Measurements from ENCODE around the gene LMBRD1. TPM values are rescaled to one million over a fixed set of nuclear protein-coding genes. Genes with fewer than 3 reads are reported as not detected.
A peak's percentile ranks its signal among the peaks of the same experiment; 100 is the strongest.

The LMBRD1 gene
- total RNA-seq, 1 donor from 2014 or later = 51.3 TPM

DNA sequence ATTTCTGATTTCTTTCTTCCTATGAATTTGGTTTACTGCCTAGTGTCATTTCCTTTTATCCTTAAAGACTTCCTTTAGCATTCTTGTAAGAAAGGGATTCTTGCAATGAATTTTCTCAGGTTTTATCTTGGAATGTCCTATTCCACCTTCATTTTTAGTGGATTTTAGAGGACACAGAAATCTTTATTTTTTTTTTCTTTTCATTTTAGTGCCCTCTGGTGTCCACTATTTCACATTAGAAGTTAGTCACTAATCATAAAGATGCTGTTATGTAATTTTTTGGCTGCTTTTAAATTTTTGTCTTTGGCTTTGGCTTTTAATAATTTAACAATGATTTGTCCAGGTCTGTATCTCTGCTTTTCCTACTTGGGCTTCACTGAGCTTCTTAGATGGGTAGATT, 28.1 kb downstream of the LMBRD1 start:
- intact Hi-C loops (cut with micrococcal nuclease) = loop anchor here (2.0 to 5.0 kb wide), 2 partner anchors 14 to 36 kb away; no protein-coding TSS in a partner anchor
- peaks cover 55% of the 10 kb centered on the region for H3K4me1 Mint-ChIP-seq
- TF ChIP-seq, protein P1, sequence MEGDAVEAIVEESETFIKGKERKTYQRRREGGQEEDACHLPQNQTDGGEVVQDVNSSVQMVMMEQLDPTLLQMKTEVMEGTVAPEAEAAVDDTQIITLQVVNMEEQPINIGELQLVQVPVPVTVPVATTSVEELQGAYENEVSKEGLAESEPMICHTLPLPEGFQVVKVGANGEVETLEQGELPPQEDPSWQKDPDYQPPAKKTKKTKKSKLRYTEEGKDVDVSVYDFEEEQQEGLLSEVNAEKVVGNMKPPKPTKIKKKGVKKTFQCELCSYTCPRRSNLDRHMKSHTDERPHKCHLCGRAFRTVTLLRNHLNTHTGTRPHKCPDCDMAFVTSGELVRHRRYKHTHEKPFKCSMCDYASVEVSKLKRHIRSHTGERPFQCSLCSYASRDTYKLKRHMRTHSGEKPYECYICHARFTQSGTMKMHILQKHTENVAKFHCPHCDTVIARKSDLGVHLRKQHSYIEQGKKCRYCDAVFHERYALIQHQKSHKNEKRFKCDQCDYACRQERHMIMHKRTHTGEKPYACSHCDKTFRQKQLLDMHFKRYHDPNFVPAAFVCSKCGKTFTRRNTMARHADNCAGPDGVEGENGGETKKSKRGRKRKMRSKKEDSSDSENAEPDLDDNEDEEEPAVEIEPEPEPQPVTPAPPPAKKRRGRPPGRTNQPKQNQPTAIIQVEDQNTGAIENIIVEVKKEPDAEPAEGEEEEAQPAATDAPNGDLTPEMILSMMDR (IDR thresholded peaks at IDR 0.05) = no peak
- H3K27me3 Mint-ChIP-seq = no peaks in the 10 kb centered on the region
- POLR2A ChIA-PET = no interaction called here
- no peak overlapping the region for H3K4me3 Mint-ChIP-seq
- ATAC-seq (ENCODE audit: low read depth) (no peak), DNase-seq (no peak)
- CTCF ChIA-PET = interaction anchor here (1.6 kb wide), 1 partner anchor 21 kb away, joined by 3 read pairs; no protein-coding TSS in a partner anchor
- no peak overlapping the region for H3K27ac Mint-ChIP-seq
- no peaks in the 10 kb centered on the region for H3K9me3 Mint-ChIP-seq
- H3K36me3 Mint-ChIP-seq (ENCODE audit: low read depth) = peaks cover 59% of the 10 kb centered on the region

DNA sequence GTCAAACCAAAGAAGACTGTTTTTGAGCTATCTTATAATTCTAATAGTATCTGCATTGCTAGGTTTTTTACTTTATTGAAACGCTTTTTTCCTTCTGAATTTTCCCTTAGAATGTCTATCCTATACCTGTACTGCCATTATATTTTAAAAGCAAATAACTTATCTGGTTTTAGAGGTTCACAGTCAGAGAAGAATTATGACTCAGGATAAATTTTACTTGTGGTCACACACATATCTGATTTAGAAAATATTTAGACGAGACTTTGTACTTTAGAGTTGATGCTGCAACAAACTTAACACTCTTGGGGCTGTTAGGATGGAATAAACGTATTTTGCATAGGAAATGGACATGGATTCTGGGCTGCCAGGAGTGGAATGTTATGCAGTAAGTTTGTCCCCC, 33.0 kb downstream of the LMBRD1 start:
- Mint-ChIP-seq H3K27me3 (no peaks in the 10 kb centered on the region), H3K27ac (no peak overlapping the region), H3K9me3 (no peaks in the 10 kb centered on the region), H3K4me3 (no peak overlapping the region), H3K4me1 (peaks cover 53% of the 10 kb centered on the region), H3K36me3 (ENCODE audit: low read depth) (peaks cover 53% of the 10 kb centered on the region)
- intact Hi-C loops (cut with micrococcal nuclease) = no loop called here
- CTCF ChIA-PET = interaction anchor here (1.2 kb wide), 1 partner anchor 27 kb away, joined by 3 read pairs; no protein-coding TSS in a partner anchor
- POLR2A ChIA-PET = no interaction called here
- TF ChIP-seq, protein P1 (IDR thresholded peaks at IDR 0.05) = no peak
- no peak for ATAC-seq (ENCODE audit: low read depth)
- no peak for DNase-seq

DNA sequence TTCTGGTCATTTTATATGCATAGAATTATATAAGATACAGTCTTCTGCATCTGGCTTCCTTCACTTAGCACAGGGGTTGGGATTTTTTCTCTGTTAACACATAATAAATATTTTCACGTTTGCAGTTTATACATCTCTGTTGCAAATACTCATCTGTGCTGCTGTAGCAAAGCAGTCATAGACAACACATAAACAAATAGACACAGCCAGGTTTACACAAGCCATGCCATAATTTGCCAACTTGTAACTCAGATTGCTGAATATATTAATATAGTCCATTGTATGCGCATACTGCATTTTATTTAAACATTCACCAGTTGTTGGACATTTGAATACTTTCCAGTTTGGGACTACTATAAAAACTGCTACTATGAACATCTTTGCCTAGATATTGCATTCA, 35.0 kb downstream of the LMBRD1 start:
- H3K36me3 Mint-ChIP-seq (ENCODE audit: low read depth) = peaks cover 56% of the 10 kb centered on the region
- POLR2A ChIA-PET = no interaction called here
- H3K9me3 Mint-ChIP-seq = no peaks in the 10 kb centered on the region
- ATAC-seq (ENCODE audit: low read depth) (no peak), DNase-seq (no peak)
- CTCF ChIA-PET = no interaction called here
- H3K4me3 Mint-ChIP-seq = no peak overlapping the region
- peaks cover 61% of the 10 kb centered on the region for H3K4me1 Mint-ChIP-seq
- TF ChIP-seq, protein P1 (IDR thresholded peaks at IDR 0.05) = no peak
- H3K27me3 Mint-ChIP-seq = no peaks in the 10 kb centered on the region
- intact Hi-C loops (cut with micrococcal nuclease) = no loop called here
- H3K27ac Mint-ChIP-seq = no peak overlapping the region

DNA sequence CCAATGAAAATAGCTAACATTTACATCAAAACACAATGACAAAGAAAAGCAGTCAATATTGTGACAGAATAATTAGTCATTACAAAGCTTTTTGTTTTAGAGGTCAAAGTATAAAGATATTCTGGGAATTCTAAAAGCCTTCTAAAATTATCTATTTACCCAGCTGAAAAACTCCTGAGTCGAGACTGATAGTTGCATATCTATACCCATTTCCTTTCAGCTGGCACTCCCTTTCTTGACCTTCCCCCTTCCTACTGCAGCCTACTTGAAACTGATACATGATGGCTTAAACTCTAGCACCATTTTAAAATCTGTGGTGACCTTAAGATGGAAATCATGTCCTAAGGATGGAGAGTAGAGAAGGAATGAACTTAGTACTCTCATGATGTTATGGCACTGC, 38.6 kb downstream of the LMBRD1 start:
- H3K36me3 Mint-ChIP-seq (ENCODE audit: low read depth) = peaks cover 61% of the 10 kb centered on the region
- no peak for ATAC-seq (ENCODE audit: low read depth)
- H3K27me3 Mint-ChIP-seq = no peaks in the 10 kb centered on the region
- H3K27ac Mint-ChIP-seq = peak overlapping the region; percentile 53
- peaks cover 56% of the 10 kb centered on the region for H3K4me1 Mint-ChIP-seq
- intact Hi-C loops (cut with micrococcal nuclease) = loop anchor here (2.0 kb wide), 2 partner anchors 15 to 19 kb away; no protein-coding TSS in a partner anchor
- peaks cover 2% of the 10 kb centered on the region for H3K9me3 Mint-ChIP-seq
- ChIA-PET POLR2A (no interaction called here), CTCF (no interaction called here)
- H3K4me3 Mint-ChIP-seq = no peak overlapping the region
- no peak for DNase-seq
- TF ChIP-seq, protein P1 (IDR thresholded peaks at IDR 0.05) = no peak

DNA sequence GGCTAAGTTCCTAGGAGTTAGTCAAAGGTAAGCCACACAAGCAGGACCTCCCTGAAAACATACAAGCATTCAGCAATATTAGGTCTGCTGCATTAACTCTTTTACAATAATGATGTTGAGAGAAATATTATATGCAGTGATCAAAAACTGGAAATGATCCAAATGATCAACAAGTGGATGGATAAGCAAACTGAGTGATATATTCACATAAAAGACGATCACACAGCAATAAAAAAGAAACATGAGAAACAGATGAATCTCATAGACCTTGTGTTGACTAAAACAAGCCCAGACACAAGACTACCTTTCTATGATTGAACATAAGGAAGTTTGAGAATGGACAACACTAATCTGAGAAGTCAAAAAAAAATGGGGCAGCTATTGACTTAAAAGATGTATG, 39.9 kb downstream of the LMBRD1 start:
- H3K4me3 Mint-ChIP-seq = no peak overlapping the region
- H3K9me3 Mint-ChIP-seq = peaks cover 2% of the 10 kb centered on the region
- no peak for DNase-seq
- TF ChIP-seq, protein P1 (IDR thresholded peaks at IDR 0.05) = no peak
- no peak overlapping the region for H3K27ac Mint-ChIP-seq
- ChIA-PET POLR2A (no interaction called here), CTCF (no interaction called here)
- H3K36me3 Mint-ChIP-seq (ENCODE audit: low read depth) = peaks cover 54% of the 10 kb centered on the region
- intact Hi-C loops (cut with micrococcal nuclease) = no loop called here
- ATAC-seq (ENCODE audit: low read depth) = no peak
- no peaks in the 10 kb centered on the region for H3K27me3 Mint-ChIP-seq
- peaks cover 46% of the 10 kb centered on the region for H3K4me1 Mint-ChIP-seq
